Stimulated activated CD4-positive, alpha-beta T cell treated with anti-CD3 and anti-CD28 coated beads, TNF-alpha, amount 100 ng/mL, for 4 hours (primary cell): ENCODE measurements around the gene FANCD2.
"Not testable (repeated sequence)": the region's sequence is repeated elsewhere in the genome, so short reads cannot be mapped to it uniquely, and the experiment has no call there.

Source experiments
- DNase-seq, 3 experiments: peaks; one replicate each; pipeline ENCODE4 v3.0.0-alpha.2; 2020; ENCODE audit warnings: low read depth in 3 of 3

The FANCD2 gene

GRCh38 chr3:10106919-10107318 lies 80.7 kb downstream of the FANCD2 start:
- DNase-seq, result no peak

GRCh38 chr3:10108091-10108490 lies 81.9 kb downstream of the FANCD2 start, which contains the start of gene FANCD2OS:
Gene FANCD2OS, minus strand, starts transcription at chr3:10108255. Its CDS starts 3,481 bp downstream, at chr3:10104774.
- no peak for DNase-seq

GRCh38 chr3:10115326-10116137 lies 89.3 kb downstream of the FANCD2 start, which contains the start of gene BRK1:
Gene BRK1, plus strand, starts transcription at chr3:10115675. Its CDS starts 27 bp downstream, at chr3:10115702.
- DNase-seq, result peak; percentile 80 to 90 (median 87)

- DNase-seq, result no peak
Observed at GRCh38 chr3:10116138-10116460, 89.9 kb downstream of the FANCD2 start.

- DNase-seq, result no peak
Observed at GRCh38 chr3:10116928-10117327, 90.7 kb downstream of the FANCD2 start.

- no peak for DNase-seq
Observed at GRCh38 chr3:10119376-10119775, 93.1 kb downstream of the FANCD2 start.

- no peak for DNase-seq
Observed at GRCh38 chr3:10121064-10121463, 94.8 kb downstream of the FANCD2 start.

GRCh38 chr3:10122724-10123123 lies 96.5 kb downstream of the FANCD2 start:
- no peak for DNase-seq

GRCh38 chr3:10135872-10136271 lies 109.6 kb downstream of the FANCD2 start:
- DNase-seq, result not testable (repeated sequence)

GRCh38 chr3:10136426-10137005 lies 110.3 kb downstream of the FANCD2 start:
- DNase-seq, result no peak

- no peak for DNase-seq
Observed at GRCh38 chr3:10137178-10137577, 110.9 kb downstream of the FANCD2 start.

- no peak for DNase-seq
Observed at GRCh38 chr3:10140996-10141546, 114.8 kb downstream of the FANCD2 start.

GRCh38 chr3:10142707-10143560 lies 116.7 kb downstream of the FANCD2 start:
- DNase-seq, result no peak

- no peak for DNase-seq
Observed at GRCh38 chr3:10145685-10146084, 119.4 kb downstream of the FANCD2 start.

- DNase-seq, result no peak
Observed at GRCh38 chr3:10149226-10149625, 123.0 kb downstream of the FANCD2 start.

- DNase-seq, result no peak
Observed at GRCh38 chr3:10150987-10151386, 124.8 kb downstream of the FANCD2 start.
